ENCODE results near the gene HTRA3.

The HTRA3 gene

DNA sequence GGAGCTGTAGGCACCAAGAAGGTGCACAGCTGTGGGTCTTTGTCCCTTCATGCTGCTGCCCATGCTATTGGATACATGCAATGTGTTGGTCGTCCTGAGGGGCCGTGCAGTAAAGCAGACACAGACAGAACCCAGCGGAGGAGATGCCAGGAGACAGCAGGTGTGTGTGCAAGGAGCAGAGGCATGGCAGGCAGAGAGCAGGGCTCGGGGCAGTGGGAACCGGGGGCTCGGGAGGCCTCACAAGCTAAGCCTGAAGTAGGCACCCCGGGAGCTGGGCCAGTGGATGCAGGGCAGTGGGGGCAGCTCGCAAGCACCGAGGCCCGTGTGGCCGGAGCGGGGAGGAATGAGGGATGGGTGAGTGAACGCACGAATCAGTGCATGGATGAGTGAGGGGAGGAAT lies 13.2 kb downstream of the HTRA3 start:
- POLR2A ChIA-PET: no interaction called here
- CTCF ChIA-PET: interaction anchor here (0.9 kb wide), 1 partner anchor 120 kb away, joined by 3 read pairs; no protein-coding TSS in a partner anchor
- no peak for DNase-seq (ENCODE audit: low read depth, low spot score)

DNA sequence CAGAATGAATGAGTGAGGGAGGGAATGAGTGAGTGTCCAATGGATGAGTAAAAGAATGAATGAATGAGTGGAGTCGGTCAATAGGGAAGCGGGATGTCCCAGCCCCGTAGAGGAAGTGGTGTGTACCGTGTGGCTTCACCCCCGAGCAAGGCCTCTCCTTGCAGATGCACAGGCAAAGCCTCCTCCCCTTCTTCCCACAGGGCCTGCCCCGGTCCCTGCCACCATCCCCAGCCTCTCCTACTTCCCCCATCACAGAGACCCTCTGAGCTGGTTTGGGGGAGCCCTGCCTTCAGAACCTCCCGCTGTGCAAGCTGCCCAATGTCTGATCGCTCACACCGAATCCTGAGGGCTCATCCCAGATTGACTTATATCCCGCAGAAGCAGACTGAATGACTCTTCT lies 13.6 kb downstream of the HTRA3 start:
- CTCF ChIA-PET: no interaction called here
- POLR2A ChIA-PET: no interaction called here
- DNase-seq (ENCODE audit: low read depth, low spot score): no peak
- H3K4me3 ChIP-seq (ENCODE audit: low read depth, low read length): no peak overlapping the region
- TF ChIP-seq, protein P1, sequence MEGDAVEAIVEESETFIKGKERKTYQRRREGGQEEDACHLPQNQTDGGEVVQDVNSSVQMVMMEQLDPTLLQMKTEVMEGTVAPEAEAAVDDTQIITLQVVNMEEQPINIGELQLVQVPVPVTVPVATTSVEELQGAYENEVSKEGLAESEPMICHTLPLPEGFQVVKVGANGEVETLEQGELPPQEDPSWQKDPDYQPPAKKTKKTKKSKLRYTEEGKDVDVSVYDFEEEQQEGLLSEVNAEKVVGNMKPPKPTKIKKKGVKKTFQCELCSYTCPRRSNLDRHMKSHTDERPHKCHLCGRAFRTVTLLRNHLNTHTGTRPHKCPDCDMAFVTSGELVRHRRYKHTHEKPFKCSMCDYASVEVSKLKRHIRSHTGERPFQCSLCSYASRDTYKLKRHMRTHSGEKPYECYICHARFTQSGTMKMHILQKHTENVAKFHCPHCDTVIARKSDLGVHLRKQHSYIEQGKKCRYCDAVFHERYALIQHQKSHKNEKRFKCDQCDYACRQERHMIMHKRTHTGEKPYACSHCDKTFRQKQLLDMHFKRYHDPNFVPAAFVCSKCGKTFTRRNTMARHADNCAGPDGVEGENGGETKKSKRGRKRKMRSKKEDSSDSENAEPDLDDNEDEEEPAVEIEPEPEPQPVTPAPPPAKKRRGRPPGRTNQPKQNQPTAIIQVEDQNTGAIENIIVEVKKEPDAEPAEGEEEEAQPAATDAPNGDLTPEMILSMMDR (IDR thresholded peaks at IDR 0.05; ENCODE audit: insufficient read depth, low read length, missing control alignments): no peak

More for the DNA sequence above, 13.2 kb downstream of the HTRA3 start:
- TF ChIP-seq, protein P1 (IDR thresholded peaks at IDR 0.05; ENCODE audit: insufficient read depth, low read length, missing control alignments): no peak
- no peak overlapping the region for H3K4me3 ChIP-seq (ENCODE audit: low read depth, low read length)

DNA sequence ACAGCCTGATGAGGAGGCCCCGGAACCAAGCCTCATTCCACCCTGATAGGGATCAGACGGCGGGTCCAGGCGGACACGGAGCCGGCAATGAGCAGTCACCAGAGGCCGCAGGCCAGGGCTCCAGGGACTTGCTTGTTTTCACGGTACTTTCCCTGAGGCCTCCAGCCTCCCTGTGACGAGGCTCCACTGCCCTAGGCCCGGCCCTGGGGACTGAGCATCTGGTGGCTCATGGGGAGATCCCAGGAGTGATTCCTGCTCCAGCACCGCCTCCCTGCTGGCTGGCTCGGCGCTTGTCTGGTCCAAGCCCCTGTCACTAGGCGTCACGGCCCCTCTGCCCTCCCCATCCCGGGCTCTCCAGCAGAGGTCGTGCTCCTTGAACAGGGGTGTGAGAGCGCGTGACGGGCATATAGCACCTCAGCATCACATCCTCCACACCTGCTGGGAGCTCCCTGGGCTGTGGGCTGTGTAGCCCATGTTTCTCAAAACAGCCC lies 14.1 kb downstream of the HTRA3 start:
- ChIA-PET POLR2A (no interaction called here), CTCF (no interaction called here)
- TF ChIP-seq, protein P1 (IDR thresholded peaks at IDR 0.05; ENCODE audit: insufficient read depth, low read length, missing control alignments): no peak
- H3K4me3 ChIP-seq (ENCODE audit: low read depth, low read length): no peak overlapping the region
- DNase-seq (ENCODE audit: low read depth, low spot score): no peak

DNA sequence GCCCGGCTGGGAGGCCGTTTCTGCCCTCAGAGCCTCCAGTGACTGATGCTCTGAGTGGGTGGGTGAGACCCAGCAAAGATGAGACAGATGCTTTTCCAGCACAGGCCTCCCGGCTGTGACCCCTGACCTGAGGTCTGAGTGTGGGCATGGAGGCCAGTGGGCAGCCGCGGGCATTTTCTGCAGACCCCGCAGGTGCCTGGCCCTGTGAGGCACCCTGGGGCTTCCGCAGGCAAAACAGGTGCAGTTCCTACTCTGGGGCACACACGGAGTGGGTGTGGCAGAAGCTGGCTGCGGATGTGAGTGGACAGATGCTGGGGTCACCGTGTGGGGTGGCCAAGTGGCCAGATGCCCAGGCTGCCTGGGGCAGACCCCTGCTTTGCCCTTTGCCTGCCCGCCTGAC lies 14.8 kb downstream of the HTRA3 start:
- TF ChIP-seq, protein P1 (IDR thresholded peaks at IDR 0.05; ENCODE audit: insufficient read depth, low read length, missing control alignments): no peak
- ChIA-PET CTCF (no interaction called here), POLR2A (no interaction called here)
- no peak overlapping the region for H3K4me3 ChIP-seq (ENCODE audit: low read depth, low read length)
- DNase-seq (ENCODE audit: low read depth, low spot score): no peak

DNA sequence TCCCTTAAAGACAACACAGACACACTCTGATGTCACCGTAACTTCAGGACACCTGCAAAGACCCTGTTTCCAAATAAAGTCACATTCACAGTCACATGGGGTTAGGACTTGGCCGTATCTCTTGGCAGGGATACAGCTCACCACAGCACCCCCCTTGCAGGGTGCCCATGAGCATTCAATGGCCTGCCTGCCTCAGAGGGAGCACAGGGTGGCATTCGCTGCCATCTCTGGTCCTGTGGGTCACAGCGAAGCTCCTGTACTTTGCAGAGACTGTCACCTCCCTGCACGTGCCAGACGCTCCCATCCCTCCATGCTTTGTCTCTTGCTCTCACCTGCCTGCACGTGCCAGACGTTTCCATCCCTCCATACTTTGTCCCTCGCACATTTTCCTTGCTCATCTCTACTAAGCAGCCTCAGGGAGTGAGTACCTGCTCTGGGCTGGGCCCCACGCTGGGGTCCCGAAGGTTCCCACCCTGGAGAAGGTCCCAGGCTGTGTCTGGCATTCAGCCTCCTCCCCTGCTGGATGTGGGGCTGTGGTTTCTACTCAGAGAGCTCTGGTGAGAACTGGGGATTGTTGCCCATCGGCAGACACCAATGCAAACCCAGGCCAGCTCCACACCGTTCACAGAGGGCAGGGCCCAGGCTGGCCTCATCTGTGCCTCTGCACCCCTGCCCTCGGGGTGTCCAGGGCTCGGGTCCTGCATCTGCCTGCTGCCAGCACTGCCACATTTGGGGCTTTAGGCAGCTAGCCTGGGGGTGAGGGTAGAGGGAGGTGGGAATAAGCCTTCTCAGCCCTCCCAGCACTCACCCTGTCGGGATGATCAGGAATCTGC lies 15.8 kb downstream of the HTRA3 start:
- DNase-seq (ENCODE audit: low read depth, low spot score): no peak
- TF ChIP-seq, protein P1 (IDR thresholded peaks at IDR 0.05; ENCODE audit: insufficient read depth, low read length, missing control alignments): no peak
- POLR2A ChIA-PET: no interaction called here
- H3K4me3 ChIP-seq (ENCODE audit: low read depth, low read length): no peak overlapping the region
- CTCF ChIA-PET: interaction anchor here (0.6 kb wide), 2 partner anchors 11 to 33 kb away, joined by 3 read pairs; no protein-coding TSS in a partner anchor

DNA sequence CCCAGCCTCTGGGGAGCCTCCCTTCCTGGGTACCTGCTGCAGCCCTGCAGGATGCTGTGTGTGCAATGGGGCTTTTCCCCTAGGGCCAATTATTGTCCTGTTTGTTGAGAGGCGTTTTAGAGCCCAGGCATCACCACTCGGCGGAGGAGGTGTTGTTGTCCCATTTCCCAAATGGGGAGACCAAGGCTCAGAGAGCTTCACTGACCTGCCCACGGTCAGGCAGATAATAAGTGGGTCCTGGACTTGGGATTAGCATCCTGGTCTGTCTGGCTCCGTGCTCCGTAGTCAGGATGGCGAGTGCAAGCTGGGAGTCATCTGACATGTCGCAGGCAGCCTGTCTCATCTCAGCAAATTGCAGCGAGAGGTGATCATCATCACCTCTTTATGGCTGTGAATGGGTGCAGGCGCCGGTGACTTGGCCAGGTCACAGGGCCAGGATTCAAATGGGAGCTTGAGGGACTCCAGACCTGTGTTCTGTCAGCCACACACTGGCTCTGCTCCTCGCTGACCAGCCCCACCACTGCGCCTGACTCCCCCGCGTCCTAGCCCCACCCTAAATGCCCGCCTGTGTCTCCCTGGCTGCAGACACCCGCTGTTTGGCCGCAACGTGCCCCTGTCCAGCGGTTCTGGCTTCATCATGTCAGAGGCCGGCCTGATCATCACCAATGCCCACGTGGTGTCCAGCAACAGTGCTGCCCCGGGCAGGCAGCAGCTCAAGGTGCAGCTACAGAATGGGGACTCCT lies 16.6 kb downstream of the HTRA3 start:
- CTCF ChIA-PET: no interaction called here
- no peak for DNase-seq (ENCODE audit: low read depth, low spot score)
- TF ChIP-seq, protein P1 (IDR thresholded peaks at IDR 0.05; ENCODE audit: insufficient read depth, low read length, missing control alignments): no peak
- H3K4me3 ChIP-seq (ENCODE audit: low read depth, low read length): no peak overlapping the region
- POLR2A ChIA-PET: no interaction called here

Measured in AG04449 (cell line).